B cell (primary cell): Measurements from ENCODE around the gene FRYL. TPM values are rescaled to one million over a fixed set of nuclear protein-coding genes. Genes with fewer than 3 reads are reported as not detected.

ENCODE experiments used
- ATAC-seq: fragments of 200-7000 bp; cut with Tn5 transposase; one replicate; pipeline ENCODE4 v1.10.0; 2021; ENCODE audit warnings: low read depth, mild to moderate bottlenecking, moderate number of reproducible peaks, moderate library complexity
- CTCF ChIA-PET: fragments of 350-600 bp; sonication (Branson Sonifier 250); formaldehyde crosslinking; loops from one replicate; lab custom pipeline; 2021; ENCODE audit warnings: antibody characterized with exemption, inconsistent platforms; lab: Charles Lee
- POLR2A ChIA-PET: fragments of 350-600 bp; sonication (Branson Sonifier 250); formaldehyde crosslinking; loops from one replicate; lab custom pipeline; 2021; ENCODE audit warnings: antibody characterized with exemption; lab: Charles Lee
- DNase-seq: peaks from one replicate; pipeline ENCODE4 v3.0.0; 2013
- H2AFZ ChIP-seq: 2 replicates; pipeline ENCODE4 v1.6.1; 2012; ENCODE audit warnings: mild to moderate bottlenecking, low read depth, low read length; ENCODE audit not compliant: insufficient read depth, poor library complexity, severe bottlenecking
- H3K27ac ChIP-seq, 2 donors: 1 replicate in 1 of 2; 2 replicates in 1 of 2; pipeline ENCODE4 v1.5.1; 2012 to 2013; ENCODE audit warnings: low read length in 2 of 2, mild to moderate bottlenecking in 2 of 2, moderate library complexity in 1 of 2
- H3K27me3 ChIP-seq, 4 experiments: fragments of 200-600 bp in 1 of 4; sonication (generic) in 1 of 4; replicated peaks in 1 of 4; 1 replicate in 2 of 4; 2 replicates in 2 of 4; pipeline versions ENCODE4 v1.6.1 to v1.7.0; 2013 to 2016; ENCODE audit warnings: low read length in 3 of 4, mild to moderate bottlenecking in 2 of 4, mixed read lengths in 1 of 4, moderate library complexity in 1 of 4; ENCODE audit not compliant: insufficient read depth in 4 of 4, control insufficient read depth in 3 of 4; ENCODE audit errors: control extremely low read depth in 1 of 4
- H3K36me3 ChIP-seq, 2 experiments: replicated peaks in 1 of 2; 1 replicate in 1 of 2; 2 replicates in 1 of 2; pipeline versions ENCODE4 v1.6.1 to v1.7.1; 2013; ENCODE audit warnings: low read length in 1 of 2; ENCODE audit not compliant: insufficient read depth in 2 of 2, control insufficient read depth in 1 of 2; ENCODE audit errors: control extremely low read depth in 1 of 2, extremely low read depth in 1 of 2
- H3K4me1 ChIP-seq, 2 donors: fragments of 200-600 bp in 1 of 2; sonication (generic) in 1 of 2; 1 replicate in 1 of 2; 2 replicates in 1 of 2; pipeline versions ENCODE4 v1.5.1 to v1.6.1; 2013 to 2017; ENCODE audit warnings: low read length in 2 of 2; ENCODE audit not compliant: control insufficient read depth in 2 of 2, insufficient read depth in 2 of 2
- H3K4me2 ChIP-seq: replicated peaks from 2 replicates; pipeline ENCODE3; 2012; ENCODE audit warnings: mild to moderate bottlenecking, low read depth, low read length; ENCODE audit not compliant: poor library complexity, severe bottlenecking
- H3K4me3 ChIP-seq, 5 experiments: fragments of 200-600 bp in 1 of 5; sonication (generic) in 1 of 5; 1 replicate in 3 of 5; 2 replicates in 2 of 5; pipeline versions ENCODE4 v1.5.1 to v1.7.0; 2011 to 2016; ENCODE audit warnings: low read length in 4 of 5, mild to moderate bottlenecking in 4 of 5, low read depth in 2 of 5, control low read depth in 1 of 5, moderate library complexity in 1 of 5; ENCODE audit not compliant: insufficient read depth in 1 of 5; ENCODE audit errors: control extremely low read depth in 1 of 5, extremely low read depth in 1 of 5
- H3K79me2 ChIP-seq: fragments of 200-600 bp; sonication (generic); one replicate; pipeline ENCODE4 v1.6.0; 2016; ENCODE audit warnings: low read length; ENCODE audit not compliant: control insufficient read depth, insufficient read depth
- H3K9ac ChIP-seq: fragments of 200-600 bp; sonication (generic); 2 replicates; pipeline ENCODE4 v1.6.1; 2017; ENCODE audit warnings: mild to moderate bottlenecking, low read length, moderate library complexity
- H3K9me3 ChIP-seq, 3 donors: one replicate each; pipeline versions ENCODE4 v1.6.1 to v1.7.1; 2013; ENCODE audit warnings: low read length in 2 of 3; ENCODE audit not compliant: control insufficient read depth in 2 of 3, insufficient read depth in 1 of 3; ENCODE audit errors: control extremely low read depth in 1 of 3
- H4K20me1 ChIP-seq: 2 replicates; pipeline ENCODE4 v1.6.0; 2012; ENCODE audit warnings: mild to moderate bottlenecking, low read length; ENCODE audit not compliant: insufficient read depth, control insufficient read depth, poor library complexity, severe bottlenecking
- H3K27ac Mint-ChIP-seq: one replicate; pipeline ENCODE4 v1.8.0; 2021; ENCODE audit warnings: mixed read lengths
- H3K27me3 Mint-ChIP-seq: one replicate; pipeline ENCODE4 v1.8.0; 2021; ENCODE audit warnings: mixed read lengths
- H3K4me1 Mint-ChIP-seq: one replicate; pipeline ENCODE4 v1.8.0; 2021; ENCODE audit warnings: mixed read lengths
- H3K4me3 Mint-ChIP-seq: one replicate; pipeline ENCODE4 v1.8.0; 2021; ENCODE audit warnings: mixed read lengths
- H3K9me3 Mint-ChIP-seq: one replicate; pipeline ENCODE4 v1.8.0; 2022; ENCODE audit warnings: mixed read lengths; ENCODE audit not compliant: insufficient read depth
- EZH2 ChIP-seq: IDR thresholded peaks from 2 replicates; pipeline ENCODE4 v1.6.1; 2012; ENCODE audit warnings: borderline replicate concordance, low read depth, mild to moderate bottlenecking, moderate library complexity, low read length; ENCODE audit not compliant: insufficient read depth, poor library complexity, severe bottlenecking
- WGBS: methylation state at CpG from one replicate; pipeline ENCODE4 v1.1.5; 2013; ENCODE audit warnings: missing lambda C conversion rate; ENCODE audit not compliant: insufficient coverage; 5-methylcytosine and 5-hydroxymethylcytosine counted together
- intact Hi-C: fragments of 100-400 bp; cut with micrococcal nuclease; formaldehyde crosslinking; loops from one replicate; pipeline ENCODE4 v1.10.0; 2022
- polyA plus RNA-seq: library from polyadenylated mRNA; depleted of rRNA; stranded (reverse); fragments of >200 nt; gene quantifications from 2 replicates; pipeline ENCODE4 v1.2.3, GENCODE V29; 2012
- total RNA-seq, 2 donors: library from RNA; stranded (reverse); fragments of 120-200 nt in 1 of 2; gene quantifications; 1 replicate in 1 of 2; 2 replicates in 1 of 2; pipeline versions ENCODE4 v1.2.3 to v1.2.4, GENCODE V29; 2013 to 2022
- TF ChIP-seq, protein P1 (sequence below): fragments of 200-600 bp; IDR thresholded peaks from one replicate; pipeline ENCODE4 v1.8.0; 2022; ENCODE audit warnings: antibody characterized with exemption, mild to moderate bottlenecking

Gene FRYL
- total and polyA plus RNA-seq, 2 donors (not counting 1 experiment from before 2014, with no cell fraction given) = 15.5 to 138 TPM

DNA sequence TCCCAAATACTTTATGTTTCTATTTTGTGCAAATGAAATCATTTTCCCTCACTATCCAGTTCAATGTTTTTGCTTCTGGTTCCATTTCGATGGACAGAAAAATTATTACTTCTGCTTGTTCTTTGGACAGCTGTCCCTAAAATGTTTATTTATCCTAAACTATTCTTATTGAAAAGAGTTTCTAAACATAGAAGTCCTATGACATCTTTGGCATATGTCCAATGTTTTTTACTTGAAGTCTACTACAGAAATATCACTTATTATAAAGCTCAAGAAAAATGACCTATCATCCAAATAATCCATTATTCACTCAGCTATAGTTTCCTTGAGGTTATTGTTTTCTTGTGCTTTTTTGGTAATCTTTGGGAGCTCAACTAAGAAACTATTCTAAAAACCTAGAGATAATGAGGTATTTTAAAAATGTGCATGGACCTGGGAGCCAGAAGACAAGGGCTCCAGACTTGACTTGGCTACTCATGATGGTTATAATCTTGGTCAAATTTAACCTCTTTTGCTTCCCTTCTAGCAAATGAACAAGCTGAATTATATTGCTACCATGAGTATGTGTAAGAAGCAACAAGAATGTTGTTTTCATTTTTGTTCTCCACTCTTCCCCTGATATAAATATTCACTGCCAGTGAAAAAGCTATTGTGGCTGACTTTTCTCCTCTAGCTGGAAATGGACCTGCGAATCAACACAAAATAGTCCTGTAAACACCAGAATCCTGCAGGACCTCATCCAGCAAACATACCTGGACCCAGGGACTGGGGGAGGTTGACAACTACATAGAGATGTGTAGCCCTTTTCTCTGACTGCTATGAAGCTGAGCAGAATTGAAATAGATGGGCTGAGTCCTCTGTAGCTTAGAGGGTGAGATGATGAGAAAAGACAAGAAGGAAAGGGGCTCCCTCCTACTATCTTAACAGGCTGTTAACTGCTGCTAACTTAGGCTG is 137.4 kb downstream of the FRYL start:
- Histone ChIP-seq H4K20me1 (peaks cover 21% of the 10 kb centered on the region), H3K4me2 (no peak overlapping the region), H3K4me1 (no peaks in the 10 kb centered on the region), H3K36me3 (no peaks in the 10 kb centered on the region), H3K4me3 (no peak overlapping the region), H2AFZ (no peak overlapping the region), H3K9ac (no peak overlapping the region), H3K27me3 (no peaks in the 10 kb centered on the region), H3K9me3 (no peaks in the 10 kb centered on the region), H3K27ac (peak overlapping the region in 1 of 2 donors; percentile 28), H3K79me2 (peaks cover 32% of the 10 kb centered on the region)
- Mint-ChIP-seq H3K27me3 (no peaks in the 10 kb centered on the region), H3K9me3 (no peaks in the 10 kb centered on the region), H3K4me1 (peaks cover 32% of the 10 kb centered on the region), H3K27ac (no peak overlapping the region), H3K4me3 (no peak overlapping the region)
- ChIA-PET POLR2A (no interaction called here), CTCF (no interaction called here)
- DNase-seq (no peak), ATAC-seq (no peak)
- TF ChIP-seq, protein P1, sequence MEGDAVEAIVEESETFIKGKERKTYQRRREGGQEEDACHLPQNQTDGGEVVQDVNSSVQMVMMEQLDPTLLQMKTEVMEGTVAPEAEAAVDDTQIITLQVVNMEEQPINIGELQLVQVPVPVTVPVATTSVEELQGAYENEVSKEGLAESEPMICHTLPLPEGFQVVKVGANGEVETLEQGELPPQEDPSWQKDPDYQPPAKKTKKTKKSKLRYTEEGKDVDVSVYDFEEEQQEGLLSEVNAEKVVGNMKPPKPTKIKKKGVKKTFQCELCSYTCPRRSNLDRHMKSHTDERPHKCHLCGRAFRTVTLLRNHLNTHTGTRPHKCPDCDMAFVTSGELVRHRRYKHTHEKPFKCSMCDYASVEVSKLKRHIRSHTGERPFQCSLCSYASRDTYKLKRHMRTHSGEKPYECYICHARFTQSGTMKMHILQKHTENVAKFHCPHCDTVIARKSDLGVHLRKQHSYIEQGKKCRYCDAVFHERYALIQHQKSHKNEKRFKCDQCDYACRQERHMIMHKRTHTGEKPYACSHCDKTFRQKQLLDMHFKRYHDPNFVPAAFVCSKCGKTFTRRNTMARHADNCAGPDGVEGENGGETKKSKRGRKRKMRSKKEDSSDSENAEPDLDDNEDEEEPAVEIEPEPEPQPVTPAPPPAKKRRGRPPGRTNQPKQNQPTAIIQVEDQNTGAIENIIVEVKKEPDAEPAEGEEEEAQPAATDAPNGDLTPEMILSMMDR = no peak
- no peak for TF ChIP-seq EZH2
- intact Hi-C loops = loop anchor here (2.0 kb wide), 1 partner anchor 16 kb away; no protein-coding TSS in a partner anchor
- 100% methylated on average over 1 of the region's 2 CpGs for WGBS

DNA sequence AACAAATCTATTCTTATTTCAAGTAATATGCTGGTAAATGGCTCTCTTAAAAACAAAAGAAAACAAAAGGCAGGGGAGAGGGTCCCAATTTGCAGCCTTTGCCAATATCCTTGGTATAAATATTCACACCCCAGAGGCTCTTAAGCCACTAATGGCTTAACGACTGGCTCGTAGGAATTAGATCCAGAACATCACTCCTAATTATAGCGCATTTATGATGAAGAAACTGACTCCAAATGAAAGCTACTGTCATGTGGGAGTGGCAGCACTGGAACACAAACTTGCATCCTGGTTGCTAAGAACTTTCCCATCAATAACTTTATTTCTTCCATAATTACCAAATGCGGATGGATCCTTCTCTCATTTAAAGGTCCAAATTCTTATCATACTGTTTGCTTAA is 138.7 kb downstream of the FRYL start:
- Mint-ChIP-seq H3K9me3 (no peaks in the 10 kb centered on the region), H3K27ac (no peak overlapping the region), H3K27me3 (no peaks in the 10 kb centered on the region), H3K4me3 (no peak overlapping the region), H3K4me1 (peaks cover 29% of the 10 kb centered on the region)
- DNase-seq (no peak), ATAC-seq (no peak)
- peaks cover 15% of the 10 kb centered on the region for H4K20me1 ChIP-seq
- ChIA-PET CTCF (no interaction called here), POLR2A (no interaction called here)
- intact Hi-C loops = no loop called here
- H3K4me1 ChIP-seq = peaks cover 0 to under 1% of the 10 kb centered on the region in 2 donors
- no peak for TF ChIP-seq EZH2
- TF ChIP-seq, protein P1 = no peak
- peaks cover 32% of the 10 kb centered on the region for H3K79me2 ChIP-seq
- H3K27ac ChIP-seq = no peak overlapping the region
- no peak overlapping the region for H2AFZ ChIP-seq
- no peaks in the 10 kb centered on the region for H3K36me3 ChIP-seq
- H3K4me3 ChIP-seq = no peak overlapping the region
- no peaks in the 10 kb centered on the region for H3K9me3 ChIP-seq
- H3K4me2 ChIP-seq = no peak overlapping the region
- WGBS = 96% methylated on average over 3 of the region's 4 CpGs
- H3K27me3 ChIP-seq = no peaks in the 10 kb centered on the region
- H3K9ac ChIP-seq = no peak overlapping the region
